GM21529 (cell line): ENCODE data around the gene THBS2.

ENCODE experiments used
- ATAC-seq: cut with Tn5 transposase; IDR thresholded peaks from one replicate; pipeline ENCODE4 v1.9.1; 2021; ENCODE audit not compliant: unreplicated experiment

Gene THBS2

GRCh38 chr6:169168706-169169105 lies 84.9 kb downstream of the THBS2 start:
- ATAC-seq: no peak

- no peak for ATAC-seq
Observed at GRCh38 chr6:169168302-169168630, 85.4 kb downstream of the THBS2 start.

- no peak for ATAC-seq
Observed at GRCh38 chr6:169167581-169168301, 85.9 kb downstream of the THBS2 start.

GRCh38 chr6:169166896-169167580 lies 86.6 kb downstream of the THBS2 start:
- no peak for ATAC-seq
